Measurements from ENCODE around the gene RUFY2.
A peak's percentile ranks its signal among the peaks of the same experiment; 100 is the strongest.

DNA sequence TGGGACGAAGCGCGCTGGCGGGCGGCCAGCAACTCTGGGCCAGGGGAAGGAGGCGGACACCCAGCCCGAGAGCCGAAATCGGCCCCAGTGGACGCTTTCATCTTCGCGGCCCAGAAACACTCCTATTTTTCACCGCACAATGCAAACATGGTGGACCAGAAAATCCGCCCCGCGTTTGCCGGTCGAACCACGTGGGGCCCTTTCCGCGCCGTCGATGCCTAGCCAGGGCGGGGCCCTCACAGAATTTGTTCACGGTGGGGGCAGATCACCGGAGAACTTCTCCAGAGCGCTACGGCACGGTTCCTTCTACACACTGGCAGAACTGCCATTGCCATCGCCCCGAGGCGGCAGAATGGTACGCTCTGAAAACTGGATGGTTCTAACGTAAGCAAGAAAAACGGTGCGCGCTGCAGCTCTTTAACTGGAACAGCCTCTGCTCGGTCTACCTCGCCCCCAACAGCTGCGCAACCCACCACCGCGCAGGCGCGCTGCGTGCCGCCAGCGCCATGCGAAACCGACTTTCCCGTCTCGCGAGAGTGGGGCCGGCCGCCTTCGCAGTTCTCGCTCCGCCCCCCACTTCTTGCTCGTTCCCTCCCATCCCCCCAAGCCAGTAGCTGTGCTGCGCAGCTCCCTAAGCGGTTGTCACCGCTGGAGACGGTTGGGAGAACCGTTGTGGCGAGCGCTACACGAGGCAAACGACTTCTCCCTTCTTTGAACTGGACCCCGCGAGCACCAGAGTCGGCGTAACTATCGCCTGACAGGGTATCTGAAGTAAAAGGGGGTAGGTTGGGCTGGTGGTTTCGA, 75.4 kb downstream of the RUFY2 start, which contains the start of gene HNRNPH3:
- TF ChIP-seq TOX (CRISPR knock-in tag; IDR thresholded peaks at IDR 0.05; ENCODE audit: borderline replicate concordance) = no peak
- TF ChIP-seq PATZ1 (CRISPR knock-in tag; IDR thresholded peaks at IDR 0.05; ENCODE audit: borderline replicate concordance) = peak; percentile 88; the same call in 1 of the 2 replicates
- TF ChIP-seq CSDC2 (CRISPR knock-in tag; IDR thresholded peaks at IDR 0.05) = peak; percentile 83; the same call in 1 of the 2 replicates
- TF ChIP-seq OSR1 (CRISPR knock-in tag; IDR thresholded peaks at IDR 0.05) = no peak
- no peak for TF ChIP-seq ZNF565 (CRISPR knock-in tag; conservative IDR thresholded peaks at IDR 0.05; ENCODE audit: low read depth)
- TF ChIP-seq ZFP30 (CRISPR knock-in tag; IDR thresholded peaks at IDR 0.05) = no peak
- TF ChIP-seq, protein P1, sequence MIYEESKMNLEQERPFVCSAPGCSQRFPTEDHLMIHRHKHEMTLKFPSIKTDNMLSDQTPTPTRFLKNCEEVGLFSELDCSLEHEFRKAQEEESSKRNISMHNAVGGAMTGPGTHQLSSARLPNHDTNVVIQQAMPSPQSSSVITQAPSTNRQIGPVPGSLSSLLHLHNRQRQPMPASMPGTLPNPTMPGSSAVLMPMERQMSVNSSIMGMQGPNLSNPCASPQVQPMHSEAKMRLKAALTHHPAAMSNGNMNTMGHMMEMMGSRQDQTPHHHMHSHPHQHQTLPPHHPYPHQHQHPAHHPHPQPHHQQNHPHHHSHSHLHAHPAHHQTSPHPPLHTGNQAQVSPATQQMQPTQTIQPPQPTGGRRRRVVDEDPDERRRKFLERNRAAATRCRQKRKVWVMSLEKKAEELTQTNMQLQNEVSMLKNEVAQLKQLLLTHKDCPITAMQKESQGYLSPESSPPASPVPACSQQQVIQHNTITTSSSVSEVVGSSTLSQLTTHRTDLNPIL (CRISPR knock-in tag; IDR thresholded peaks at IDR 0.05; ENCODE audit: low read depth) = no peak
- TF ChIP-seq ZNF70 (CRISPR knock-in tag; IDR thresholded peaks at IDR 0.05) = no peak
- no peak for TF ChIP-seq GLIS3 (CRISPR knock-in tag; IDR thresholded peaks at IDR 0.05)
- TF ChIP-seq ARNTL (CRISPR knock-in tag; IDR thresholded peaks at IDR 0.05; ENCODE audit: borderline replicate concordance, low read depth) = no peak
- TF ChIP-seq SNAI2 (CRISPR knock-in tag; IDR thresholded peaks at IDR 0.05) = no peak
- no peak for TF ChIP-seq ZC3H10 (CRISPR knock-in tag; IDR thresholded peaks at IDR 0.05)

All from SK-N-SH treated with all-trans-retinoic acid at 6 μM for 48 hours (cell line).